HepG2 (cell line): Measurements from ENCODE around the gene PLAAT3. TPM values are rescaled to one million over a fixed set of nuclear protein-coding genes. Genes with fewer than 3 reads are reported as not detected.
A peak's percentile ranks its signal among the peaks of the same experiment; 100 is the strongest.

Source experiments
- EHMT2 ChIP-seq: fragments of 200-600 bp; sonication (generic); IDR thresholded peaks from 2 replicates; pipeline ENCODE4 v1.7.0; 2017; ENCODE audit warnings: antibody characterized with exemption, low read depth, low read length, borderline replicate concordance
- ETV5 ChIP-seq: IDR thresholded peaks from 2 replicates; pipeline ENCODE4 v1.6.1; 2018; ENCODE audit warnings: missing biosample characterization, missing genetic modification reagents, inconsistent platforms, borderline replicate concordance
- HIC2 ChIP-seq: sonication (generic); formaldehyde crosslinking; IDR thresholded peaks from 2 replicates; pipeline ENCODE4 v1.9.0; 2022; ENCODE audit warnings: low read depth, missing genetic modification reagents
- ZNF224 ChIP-seq: sonication (generic); formaldehyde crosslinking; IDR thresholded peaks from 2 replicates; pipeline ENCODE4 v1.5.0; 2020; ENCODE audit warnings: mild to moderate bottlenecking, missing genetic modification reagents
- ZNF296 ChIP-seq: sonication (generic); formaldehyde crosslinking; conservative IDR thresholded peaks from 2 replicates; pipeline ENCODE4 v1.5.0; 2020; ENCODE audit warnings: mild to moderate bottlenecking, missing genetic modification reagents
- ZNF501 ChIP-seq: sonication (generic); formaldehyde crosslinking; IDR thresholded peaks from 2 replicates; pipeline ENCODE4 v1.5.1; 2020; ENCODE audit warnings: mild to moderate bottlenecking, moderate library complexity, missing genetic modification reagents
- ZNF891 ChIP-seq: sonication (generic); formaldehyde crosslinking; IDR thresholded peaks from 2 replicates; pipeline ENCODE4 v1.5.0; 2020; ENCODE audit warnings: mild to moderate bottlenecking, missing genetic modification reagents
- polyA plus RNA-seq, 8 experiments: library from polyadenylated mRNA; depleted of rRNA in 3 of 8; stranded (reverse) in 7 of 8; unstranded in 1 of 8; fragments of >200 nt; fragmentation: Illumina TruSeq in 4 of 8; extraction: Trizol in 4 of 8; gene quantifications; 2 replicates each; pipeline versions ENCODE4 v1.2.1 to v1.2.3, GENCODE V29; 2011 to 2016; ENCODE audit warnings: low read depth in 4 of 8, missing spikeins in 1 of 8, mixed read lengths in 1 of 8; ENCODE audit not compliant: insufficient read depth in 1 of 8
- total RNA-seq, 5 experiments: library from RNA; depleted of rRNA; stranded (reverse); fragments of >200 nt; fragmentation: Illumina TruSeq; extraction: Trizol; gene quantifications; 2 replicates each; pipeline ENCODE4 v1.2.3, GENCODE V29; 2016; ENCODE audit warnings: low read depth in 1 of 5
- TF ChIP-seq, protein P1 (sequence below): sonication (generic); formaldehyde crosslinking; IDR thresholded peaks from 2 replicates; pipeline ENCODE4 v1.5.1; 2020; ENCODE audit warnings: mild to moderate bottlenecking, missing genetic modification reagents, moderate library complexity
- TF ChIP-seq, protein P2 (sequence below): sonication (generic); formaldehyde crosslinking; IDR thresholded peaks from 2 replicates; pipeline ENCODE4 v1.9.0; 2021; ENCODE audit warnings: mild to moderate bottlenecking, missing genetic modification reagents
- TF ChIP-seq, protein P3 (sequence below): sonication (generic); formaldehyde crosslinking; IDR thresholded peaks from 2 replicates; pipeline ENCODE4 v1.9.0; 2021; ENCODE audit warnings: missing genetic modification reagents, borderline replicate concordance

Gene PLAAT3
- total and polyA plus RNA-seq, 2 of the 13 experiments (the other 11 are each of a cell fraction or from before 2014, with no cell fraction given), result 9.3 to 16.4 TPM

- no peak for TF ChIP-seq ZNF891 (CRISPR knock-in tag)
- TF ChIP-seq, protein P1, sequence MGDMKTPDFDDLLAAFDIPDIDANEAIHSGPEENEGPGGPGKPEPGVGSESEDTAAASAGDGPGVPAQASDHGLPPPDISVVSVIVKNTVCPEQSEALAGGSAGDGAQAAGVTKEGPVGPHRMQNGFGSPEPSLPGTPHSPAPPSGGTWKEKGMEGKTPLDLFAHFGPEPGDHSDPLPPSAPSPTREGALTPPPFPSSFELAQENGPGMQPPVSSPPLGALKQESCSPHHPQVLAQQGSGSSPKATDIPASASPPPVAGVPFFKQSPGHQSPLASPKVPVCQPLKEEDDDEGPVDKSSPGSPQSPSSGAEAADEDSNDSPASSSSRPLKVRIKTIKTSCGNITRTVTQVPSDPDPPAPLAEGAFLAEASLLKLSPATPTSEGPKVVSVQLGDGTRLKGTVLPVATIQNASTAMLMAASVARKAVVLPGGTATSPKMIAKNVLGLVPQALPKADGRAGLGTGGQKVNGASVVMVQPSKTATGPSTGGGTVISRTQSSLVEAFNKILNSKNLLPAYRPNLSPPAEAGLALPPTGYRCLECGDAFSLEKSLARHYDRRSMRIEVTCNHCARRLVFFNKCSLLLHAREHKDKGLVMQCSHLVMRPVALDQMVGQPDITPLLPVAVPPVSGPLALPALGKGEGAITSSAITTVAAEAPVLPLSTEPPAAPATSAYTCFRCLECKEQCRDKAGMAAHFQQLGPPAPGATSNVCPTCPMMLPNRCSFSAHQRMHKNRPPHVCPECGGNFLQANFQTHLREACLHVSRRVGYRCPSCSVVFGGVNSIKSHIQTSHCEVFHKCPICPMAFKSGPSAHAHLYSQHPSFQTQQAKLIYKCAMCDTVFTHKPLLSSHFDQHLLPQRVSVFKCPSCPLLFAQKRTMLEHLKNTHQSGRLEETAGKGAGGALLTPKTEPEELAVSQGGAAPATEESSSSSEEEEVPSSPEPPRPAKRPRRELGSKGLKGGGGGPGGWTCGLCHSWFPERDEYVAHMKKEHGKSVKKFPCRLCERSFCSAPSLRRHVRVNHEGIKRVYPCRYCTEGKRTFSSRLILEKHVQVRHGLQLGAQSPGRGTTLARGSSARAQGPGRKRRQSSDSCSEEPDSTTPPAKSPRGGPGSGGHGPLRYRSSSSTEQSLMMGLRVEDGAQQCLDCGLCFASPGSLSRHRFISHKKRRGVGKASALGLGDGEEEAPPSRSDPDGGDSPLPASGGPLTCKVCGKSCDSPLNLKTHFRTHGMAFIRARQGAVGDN, result peak; percentile 63
- TF ChIP-seq ZNF501 (CRISPR knock-in tag), result 0 out of 2 replicates have a peak, but pooled peaks have one; percentile 44
- no peak for TF ChIP-seq EHMT2
- peak; percentile 40; the same call in 1 of the 2 replicates for TF ChIP-seq ETV5 (CRISPR knock-in tag)
- TF ChIP-seq HIC2 (CRISPR knock-in tag), result peak; percentile 90
- TF ChIP-seq, protein P2, sequence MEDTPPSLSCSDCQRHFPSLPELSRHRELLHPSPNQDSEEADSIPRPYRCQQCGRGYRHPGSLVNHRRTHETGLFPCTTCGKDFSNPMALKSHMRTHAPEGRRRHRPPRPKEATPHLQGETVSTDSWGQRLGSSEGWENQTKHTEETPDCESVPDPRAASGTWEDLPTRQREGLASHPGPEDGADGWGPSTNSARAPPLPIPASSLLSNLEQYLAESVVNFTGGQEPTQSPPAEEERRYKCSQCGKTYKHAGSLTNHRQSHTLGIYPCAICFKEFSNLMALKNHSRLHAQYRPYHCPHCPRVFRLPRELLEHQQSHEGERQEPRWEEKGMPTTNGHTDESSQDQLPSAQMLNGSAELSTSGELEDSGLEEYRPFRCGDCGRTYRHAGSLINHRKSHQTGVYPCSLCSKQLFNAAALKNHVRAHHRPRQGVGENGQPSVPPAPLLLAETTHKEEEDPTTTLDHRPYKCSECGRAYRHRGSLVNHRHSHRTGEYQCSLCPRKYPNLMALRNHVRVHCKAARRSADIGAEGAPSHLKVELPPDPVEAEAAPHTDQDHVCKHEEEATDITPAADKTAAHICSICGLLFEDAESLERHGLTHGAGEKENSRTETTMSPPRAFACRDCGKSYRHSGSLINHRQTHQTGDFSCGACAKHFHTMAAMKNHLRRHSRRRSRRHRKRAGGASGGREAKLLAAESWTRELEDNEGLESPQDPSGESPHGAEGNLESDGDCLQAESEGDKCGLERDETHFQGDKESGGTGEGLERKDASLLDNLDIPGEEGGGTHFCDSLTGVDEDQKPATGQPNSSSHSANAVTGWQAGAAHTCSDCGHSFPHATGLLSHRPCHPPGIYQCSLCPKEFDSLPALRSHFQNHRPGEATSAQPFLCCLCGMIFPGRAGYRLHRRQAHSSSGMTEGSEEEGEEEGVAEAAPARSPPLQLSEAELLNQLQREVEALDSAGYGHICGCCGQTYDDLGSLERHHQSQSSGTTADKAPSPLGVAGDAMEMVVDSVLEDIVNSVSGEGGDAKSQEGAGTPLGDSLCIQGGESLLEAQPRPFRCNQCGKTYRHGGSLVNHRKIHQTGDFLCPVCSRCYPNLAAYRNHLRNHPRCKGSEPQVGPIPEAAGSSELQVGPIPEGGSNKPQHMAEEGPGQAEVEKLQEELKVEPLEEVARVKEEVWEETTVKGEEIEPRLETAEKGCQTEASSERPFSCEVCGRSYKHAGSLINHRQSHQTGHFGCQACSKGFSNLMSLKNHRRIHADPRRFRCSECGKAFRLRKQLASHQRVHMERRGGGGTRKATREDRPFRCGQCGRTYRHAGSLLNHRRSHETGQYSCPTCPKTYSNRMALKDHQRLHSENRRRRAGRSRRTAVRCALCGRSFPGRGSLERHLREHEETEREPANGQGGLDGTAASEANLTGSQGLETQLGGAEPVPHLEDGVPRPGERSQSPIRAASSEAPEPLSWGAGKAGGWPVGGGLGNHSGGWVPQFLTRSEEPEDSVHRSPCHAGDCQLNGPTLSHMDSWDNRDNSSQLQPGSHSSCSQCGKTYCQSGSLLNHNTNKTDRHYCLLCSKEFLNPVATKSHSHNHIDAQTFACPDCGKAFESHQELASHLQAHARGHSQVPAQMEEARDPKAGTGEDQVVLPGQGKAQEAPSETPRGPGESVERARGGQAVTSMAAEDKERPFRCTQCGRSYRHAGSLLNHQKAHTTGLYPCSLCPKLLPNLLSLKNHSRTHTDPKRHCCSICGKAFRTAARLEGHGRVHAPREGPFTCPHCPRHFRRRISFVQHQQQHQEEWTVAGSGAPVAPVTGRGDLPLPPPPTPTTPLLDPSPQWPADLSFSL (CRISPR knock-in tag), result no peak
- TF ChIP-seq ZNF296 (CRISPR knock-in tag), result no peak
- no peak for TF ChIP-seq ZNF224 (CRISPR knock-in tag)
- TF ChIP-seq, protein P3, sequence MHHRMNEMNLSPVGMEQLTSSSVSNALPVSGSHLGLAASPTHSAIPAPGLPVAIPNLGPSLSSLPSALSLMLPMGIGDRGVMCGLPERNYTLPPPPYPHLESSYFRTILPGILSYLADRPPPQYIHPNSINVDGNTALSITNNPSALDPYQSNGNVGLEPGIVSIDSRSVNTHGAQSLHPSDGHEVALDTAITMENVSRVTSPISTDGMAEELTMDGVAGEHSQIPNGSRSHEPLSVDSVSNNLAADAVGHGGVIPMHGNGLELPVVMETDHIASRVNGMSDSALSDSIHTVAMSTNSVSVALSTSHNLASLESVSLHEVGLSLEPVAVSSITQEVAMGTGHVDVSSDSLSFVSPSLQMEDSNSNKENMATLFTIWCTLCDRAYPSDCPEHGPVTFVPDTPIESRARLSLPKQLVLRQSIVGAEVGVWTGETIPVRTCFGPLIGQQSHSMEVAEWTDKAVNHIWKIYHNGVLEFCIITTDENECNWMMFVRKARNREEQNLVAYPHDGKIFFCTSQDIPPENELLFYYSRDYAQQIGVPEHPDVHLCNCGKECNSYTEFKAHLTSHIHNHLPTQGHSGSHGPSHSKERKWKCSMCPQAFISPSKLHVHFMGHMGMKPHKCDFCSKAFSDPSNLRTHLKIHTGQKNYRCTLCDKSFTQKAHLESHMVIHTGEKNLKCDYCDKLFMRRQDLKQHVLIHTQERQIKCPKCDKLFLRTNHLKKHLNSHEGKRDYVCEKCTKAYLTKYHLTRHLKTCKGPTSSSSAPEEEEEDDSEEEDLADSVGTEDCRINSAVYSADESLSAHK (CRISPR knock-in tag), result no peak
These were observed 4.7 kb downstream of the PLAAT3 start (continued) for GRCh38 chr11:63609536-63609935.
